ENCODE measurements around the gene KRTAP12-2. TPM values are rescaled to one million over a fixed set of nuclear protein-coding genes. Genes with fewer than 3 reads are reported as not detected.
"Not testable (repeated sequence)": the region's sequence is repeated elsewhere in the genome, so short reads cannot be mapped to it uniquely, and the experiment has no call there.

Gene KRTAP12-2
- total and polyA plus RNA-seq, 4 donors = not detected

DNA sequence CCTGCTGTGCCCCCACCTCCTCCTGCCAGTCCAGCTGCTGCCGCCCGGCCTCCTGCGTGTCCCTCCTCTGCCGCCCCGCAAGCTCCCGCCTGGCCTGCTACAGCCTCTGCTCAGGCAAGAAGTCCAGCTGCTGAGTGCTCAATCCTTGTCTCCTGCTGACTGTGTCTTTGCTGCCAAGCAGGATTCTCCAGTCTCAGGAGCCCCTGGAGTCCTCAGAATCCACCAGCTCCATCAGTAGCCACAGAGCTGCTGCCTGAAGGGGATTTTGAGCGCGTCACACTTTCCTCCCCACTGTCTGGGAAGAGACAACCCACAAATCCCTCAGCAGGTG, 19.5 kb downstream of the KRTAP12-2 start (continued):
- TF ChIP-seq, protein P1, sequence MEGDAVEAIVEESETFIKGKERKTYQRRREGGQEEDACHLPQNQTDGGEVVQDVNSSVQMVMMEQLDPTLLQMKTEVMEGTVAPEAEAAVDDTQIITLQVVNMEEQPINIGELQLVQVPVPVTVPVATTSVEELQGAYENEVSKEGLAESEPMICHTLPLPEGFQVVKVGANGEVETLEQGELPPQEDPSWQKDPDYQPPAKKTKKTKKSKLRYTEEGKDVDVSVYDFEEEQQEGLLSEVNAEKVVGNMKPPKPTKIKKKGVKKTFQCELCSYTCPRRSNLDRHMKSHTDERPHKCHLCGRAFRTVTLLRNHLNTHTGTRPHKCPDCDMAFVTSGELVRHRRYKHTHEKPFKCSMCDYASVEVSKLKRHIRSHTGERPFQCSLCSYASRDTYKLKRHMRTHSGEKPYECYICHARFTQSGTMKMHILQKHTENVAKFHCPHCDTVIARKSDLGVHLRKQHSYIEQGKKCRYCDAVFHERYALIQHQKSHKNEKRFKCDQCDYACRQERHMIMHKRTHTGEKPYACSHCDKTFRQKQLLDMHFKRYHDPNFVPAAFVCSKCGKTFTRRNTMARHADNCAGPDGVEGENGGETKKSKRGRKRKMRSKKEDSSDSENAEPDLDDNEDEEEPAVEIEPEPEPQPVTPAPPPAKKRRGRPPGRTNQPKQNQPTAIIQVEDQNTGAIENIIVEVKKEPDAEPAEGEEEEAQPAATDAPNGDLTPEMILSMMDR (IDR thresholded peaks at IDR 0.05; ENCODE audit: low read depth, low read length, missing input control) = no peak
- TF ChIP-seq SP1 (IDR thresholded peaks at IDR 0.05) = no peak
- no peak for TF ChIP-seq GABPA (IDR thresholded peaks at IDR 0.05 in 1 of 2, conservative IDR thresholded peaks at IDR 0.05 in 1 of 2)
- TF ChIP-seq, protein P2, sequence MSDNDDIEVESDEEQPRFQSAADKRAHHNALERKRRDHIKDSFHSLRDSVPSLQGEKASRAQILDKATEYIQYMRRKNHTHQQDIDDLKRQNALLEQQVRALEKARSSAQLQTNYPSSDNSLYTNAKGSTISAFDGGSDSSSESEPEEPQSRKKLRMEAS (IDR thresholded peaks at IDR 0.05) = no peak
- TF ChIP-seq FOXA1 (IDR thresholded peaks at IDR 0.05) = no peak
- TF ChIP-seq RAD21 (IDR thresholded peaks at IDR 0.05) = no peak
- TF ChIP-seq FOXA2 (IDR thresholded peaks at IDR 0.05) = no peak

DNA sequence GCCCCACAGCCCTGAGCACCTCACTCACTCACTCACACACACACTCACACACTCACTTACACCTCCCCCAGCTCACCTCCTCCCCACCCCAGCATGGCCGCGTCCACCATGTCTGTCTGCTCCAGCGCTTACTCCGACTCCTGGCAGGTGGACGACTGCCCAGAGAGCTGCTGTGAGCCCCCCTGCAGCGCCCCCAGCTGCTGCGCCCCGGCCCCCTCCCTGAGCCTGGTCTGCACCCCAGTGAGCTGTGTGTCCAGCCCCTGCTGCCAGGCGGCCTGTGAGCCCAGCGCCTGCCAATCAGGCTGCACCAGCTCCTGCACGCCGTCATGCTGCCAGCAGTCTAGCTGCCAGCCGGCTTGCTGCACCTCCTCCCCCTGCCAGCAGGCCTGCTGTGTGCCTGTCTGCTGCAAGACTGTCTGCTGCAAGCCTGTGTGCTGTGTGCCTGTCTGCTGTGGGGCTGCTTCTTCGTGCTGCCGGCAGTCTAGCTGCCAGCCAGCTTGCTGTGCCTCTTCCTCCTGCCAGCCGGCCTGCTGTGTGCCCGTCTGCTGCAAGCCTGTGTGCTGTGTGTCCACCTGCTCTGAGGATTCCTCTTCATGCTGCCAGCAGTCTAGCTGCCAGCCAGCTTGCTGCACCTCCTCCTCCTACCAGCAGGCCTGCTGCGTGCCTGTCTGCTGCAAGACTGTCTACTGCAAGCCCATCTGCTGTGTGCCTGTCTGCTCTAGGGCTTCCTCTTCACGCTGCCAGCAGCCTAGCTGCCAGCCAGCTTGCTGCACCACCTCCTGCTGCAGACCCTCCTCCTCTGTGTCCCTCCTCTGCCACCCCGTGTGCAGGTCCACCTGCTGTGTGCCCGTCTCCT, 20.1 kb downstream of the KRTAP12-2 start, which contains the start of gene KRTAP10-11:
Gene KRTAP10-11, plus strand, starts transcription at position 49 of the 856 bp plus-strand sequence. Its CDS starts 45 bp downstream, at position 94.
- WGBS = 76% methylated on average over 21 of the region's 21 CpGs
- not testable (repeated sequence) for H3K27me3 ChIP-seq (ENCODE audit: control insufficient read depth in 4 of 4, insufficient read depth in 4 of 4, low read length in 3 of 4); H3K36me3 ChIP-seq (ENCODE audit: control insufficient read depth in 4 of 4, insufficient read depth in 3 of 4, low read depth in 1 of 4, low read length in 3 of 4); H3K4me1 ChIP-seq (ENCODE audit: control insufficient read depth in 4 of 4, insufficient read depth in 4 of 4, low read length in 3 of 4); H3K27ac ChIP-seq (ENCODE audit: low read depth in 1 of 2, low read length in 2 of 2); H3K9ac ChIP-seq (ENCODE audit: low read depth in 1 of 2, low read length in 2 of 2); H3K4me3 ChIP-seq (ENCODE audit: low read depth in 1 of 3, low read length in 3 of 3); DNase-seq (ENCODE audit: low spot score)
- peaks cover 0 to 11% (median 3%) of the 10 kb centered on the region in 4 donors for H3K9me3 ChIP-seq (ENCODE audit: control insufficient read depth in 4 of 4, low read length in 3 of 4)

DNA sequence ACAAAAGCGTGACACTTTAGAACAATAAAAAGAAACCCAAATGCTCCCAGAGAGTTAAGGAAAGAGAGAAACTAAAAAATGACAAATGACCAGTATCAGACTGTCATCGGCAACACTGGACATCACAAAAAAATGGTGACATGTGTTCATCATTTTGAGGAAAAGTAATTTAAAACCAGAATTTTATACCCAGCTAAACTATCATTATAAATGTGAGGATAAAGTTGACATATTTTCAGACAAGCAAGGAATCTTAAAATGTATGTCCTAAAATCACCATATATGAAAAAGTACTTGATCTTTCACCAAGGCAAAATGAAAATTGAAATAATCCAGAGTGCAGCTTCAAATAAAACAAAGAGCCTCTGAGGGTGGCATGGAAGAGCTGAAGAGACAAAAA, 21.8 kb downstream of the KRTAP12-2 start:
- H3K9me3 ChIP-seq (ENCODE audit: control insufficient read depth in 4 of 4, low read length in 3 of 4) = peaks cover 0 to 11% (median 4%) of the 10 kb centered on the region in 4 donors
- no peaks in the 10 kb centered on the region for H3K36me3 ChIP-seq (ENCODE audit: control insufficient read depth in 4 of 4, insufficient read depth in 3 of 4, low read depth in 1 of 4, low read length in 3 of 4)
- DNase-seq (ENCODE audit: low spot score) = no peak
- no peaks in the 10 kb centered on the region for H3K27me3 ChIP-seq (ENCODE audit: control insufficient read depth in 4 of 4, insufficient read depth in 4 of 4, low read length in 3 of 4)
- WGBS = 42% methylated on average over 2 of the region's 2 CpGs
- no peak overlapping the region for H3K9ac ChIP-seq (ENCODE audit: low read depth in 1 of 2, low read length in 2 of 2)
- TF ChIP-seq GABPA (IDR thresholded peaks at IDR 0.05 in 1 of 2, conservative IDR thresholded peaks at IDR 0.05 in 1 of 2) (no peak), FOXA1 (IDR thresholded peaks at IDR 0.05) (no peak), FOXA2 (IDR thresholded peaks at IDR 0.05) (no peak), EGR1 (IDR thresholded peaks at IDR 0.05; ENCODE audit: low read depth in 2 of 2) (no peak), TAF1 (conservative IDR thresholded peaks at IDR 0.05) (no peak), YY1 (IDR thresholded peaks at IDR 0.05) (no peak), HNF4A (conservative IDR thresholded peaks at IDR 0.05) (no peak)
- TF ChIP-seq, protein P2 (IDR thresholded peaks at IDR 0.05) = no peak
- TF ChIP-seq, protein P3, sequence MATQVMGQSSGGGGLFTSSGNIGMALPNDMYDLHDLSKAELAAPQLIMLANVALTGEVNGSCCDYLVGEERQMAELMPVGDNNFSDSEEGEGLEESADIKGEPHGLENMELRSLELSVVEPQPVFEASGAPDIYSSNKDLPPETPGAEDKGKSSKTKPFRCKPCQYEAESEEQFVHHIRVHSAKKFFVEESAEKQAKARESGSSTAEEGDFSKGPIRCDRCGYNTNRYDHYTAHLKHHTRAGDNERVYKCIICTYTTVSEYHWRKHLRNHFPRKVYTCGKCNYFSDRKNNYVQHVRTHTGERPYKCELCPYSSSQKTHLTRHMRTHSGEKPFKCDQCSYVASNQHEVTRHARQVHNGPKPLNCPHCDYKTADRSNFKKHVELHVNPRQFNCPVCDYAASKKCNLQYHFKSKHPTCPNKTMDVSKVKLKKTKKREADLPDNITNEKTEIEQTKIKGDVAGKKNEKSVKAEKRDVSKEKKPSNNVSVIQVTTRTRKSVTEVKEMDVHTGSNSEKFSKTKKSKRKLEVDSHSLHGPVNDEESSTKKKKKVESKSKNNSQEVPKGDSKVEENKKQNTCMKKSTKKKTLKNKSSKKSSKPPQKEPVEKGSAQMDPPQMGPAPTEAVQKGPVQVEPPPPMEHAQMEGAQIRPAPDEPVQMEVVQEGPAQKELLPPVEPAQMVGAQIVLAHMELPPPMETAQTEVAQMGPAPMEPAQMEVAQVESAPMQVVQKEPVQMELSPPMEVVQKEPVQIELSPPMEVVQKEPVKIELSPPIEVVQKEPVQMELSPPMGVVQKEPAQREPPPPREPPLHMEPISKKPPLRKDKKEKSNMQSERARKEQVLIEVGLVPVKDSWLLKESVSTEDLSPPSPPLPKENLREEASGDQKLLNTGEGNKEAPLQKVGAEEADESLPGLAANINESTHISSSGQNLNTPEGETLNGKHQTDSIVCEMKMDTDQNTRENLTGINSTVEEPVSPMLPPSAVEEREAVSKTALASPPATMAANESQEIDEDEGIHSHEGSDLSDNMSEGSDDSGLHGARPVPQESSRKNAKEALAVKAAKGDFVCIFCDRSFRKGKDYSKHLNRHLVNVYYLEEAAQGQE (IDR thresholded peaks at IDR 0.05) = no peak
- TF ChIP-seq, protein P1 (IDR thresholded peaks at IDR 0.05; ENCODE audit: low read depth, low read length, missing input control) = no peak
- TF ChIP-seq, protein P4, sequence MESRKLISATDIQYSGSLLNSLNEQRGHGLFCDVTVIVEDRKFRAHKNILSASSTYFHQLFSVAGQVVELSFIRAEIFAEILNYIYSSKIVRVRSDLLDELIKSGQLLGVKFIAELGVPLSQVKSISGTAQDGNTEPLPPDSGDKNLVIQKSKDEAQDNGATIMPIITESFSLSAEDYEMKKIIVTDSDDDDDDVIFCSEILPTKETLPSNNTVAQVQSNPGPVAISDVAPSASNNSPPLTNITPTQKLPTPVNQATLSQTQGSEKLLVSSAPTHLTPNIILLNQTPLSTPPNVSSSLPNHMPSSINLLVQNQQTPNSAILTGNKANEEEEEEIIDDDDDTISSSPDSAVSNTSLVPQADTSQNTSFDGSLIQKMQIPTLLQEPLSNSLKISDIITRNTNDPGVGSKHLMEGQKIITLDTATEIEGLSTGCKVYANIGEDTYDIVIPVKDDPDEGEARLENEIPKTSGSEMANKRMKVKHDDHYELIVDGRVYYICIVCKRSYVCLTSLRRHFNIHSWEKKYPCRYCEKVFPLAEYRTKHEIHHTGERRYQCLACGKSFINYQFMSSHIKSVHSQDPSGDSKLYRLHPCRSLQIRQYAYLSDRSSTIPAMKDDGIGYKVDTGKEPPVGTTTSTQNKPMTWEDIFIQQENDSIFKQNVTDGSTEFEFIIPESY (IDR thresholded peaks at IDR 0.05) = no peak
- TF ChIP-seq, protein P5, sequence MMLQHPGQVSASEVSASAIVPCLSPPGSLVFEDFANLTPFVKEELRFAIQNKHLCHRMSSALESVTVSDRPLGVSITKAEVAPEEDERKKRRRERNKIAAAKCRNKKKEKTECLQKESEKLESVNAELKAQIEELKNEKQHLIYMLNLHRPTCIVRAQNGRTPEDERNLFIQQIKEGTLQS (IDR thresholded peaks at IDR 0.05) = no peak
- no peaks in the 10 kb centered on the region for H3K4me1 ChIP-seq (ENCODE audit: control insufficient read depth in 4 of 4, insufficient read depth in 4 of 4, low read length in 3 of 4)
- H3K4me3 ChIP-seq (ENCODE audit: low read depth in 1 of 3, low read length in 3 of 3) = no peak overlapping the region
- H3K27ac ChIP-seq (ENCODE audit: low read depth in 1 of 2, low read length in 2 of 2) = no peak overlapping the region

Data from liver (tissue), 9 donors.